HG03108 (cell line): Measurements from ENCODE around the gene TCP1.
"Not testable (repeated sequence)": the region's sequence is repeated elsewhere in the genome, so short reads cannot be mapped to it uniquely, and the experiment has no call there.

ENCODE experiments used
- ATAC-seq: cut with Tn5 transposase; IDR thresholded peaks from one replicate; pipeline ENCODE4 v1.9.1; 2021; ENCODE audit warnings: moderate library complexity; ENCODE audit not compliant: unreplicated experiment

The TCP1 gene

GRCh38 chr6:159745081-159745480 is 44.3 kb downstream of the TCP1 start:
- no peak for ATAC-seq

- ATAC-seq, result no peak
These were observed 47.2 kb downstream of the TCP1 start for GRCh38 chr6:159742165-159742564.

GRCh38 chr6:159739341-159739740 is 50.1 kb downstream of the TCP1 start:
- no peak for ATAC-seq

- ATAC-seq, result no peak
These were observed 52.5 kb downstream of the TCP1 start for GRCh38 chr6:159736908-159737307.

GRCh38 chr6:159733395-159733794 is 56.0 kb downstream of the TCP1 start:
- not testable (repeated sequence) for ATAC-seq

- not testable (repeated sequence) for ATAC-seq
These were observed 56.9 kb downstream of the TCP1 start for GRCh38 chr6:159732550-159732949.

- ATAC-seq, result no peak
These were observed 59.1 kb downstream of the TCP1 start for GRCh38 chr6:159730332-159730676.

GRCh38 chr6:159729598-159730331 is 59.6 kb downstream of the TCP1 start:
- no peak for ATAC-seq

- no peak for ATAC-seq
These were observed 60.9 kb downstream of the TCP1 start for GRCh38 chr6:159728531-159728964.
